H9 (cell line): ENCODE results near the gene WDR27. TPM values are rescaled to one million over a fixed set of nuclear protein-coding genes. Genes with fewer than 3 reads are reported as not detected.

ENCODE experiments used
- DNase-seq: peaks from one replicate; pipeline ENCODE4 v3.0.0-alpha.2; 2017
- H2AFZ ChIP-seq: one replicate; pipeline ENCODE4 v1.6.1; 2013; ENCODE audit warnings: mild to moderate bottlenecking, low read length, control low read depth, moderate library complexity
- H2AK5ac ChIP-seq: 2 replicates; pipeline ENCODE4 v1.6.1; 2013; ENCODE audit warnings: low read length, control low read depth, mixed read lengths; ENCODE audit not compliant: insufficient read length
- H2BK120ac ChIP-seq: one replicate; pipeline ENCODE4 v1.6.1; 2013; ENCODE audit warnings: low read depth, mild to moderate bottlenecking, low read length, control low read depth, inconsistent platforms; ENCODE audit not compliant: poor library complexity, severe bottlenecking
- H2BK12ac ChIP-seq: 2 replicates; pipeline ENCODE4 v1.6.1; 2013; ENCODE audit warnings: low read length, control low read depth, mixed read lengths, low read depth; ENCODE audit not compliant: insufficient read length
- H2BK15ac ChIP-seq: 2 replicates; pipeline ENCODE4 v1.6.1; 2013; ENCODE audit warnings: low read depth, low read length, control low read depth
- H2BK20ac ChIP-seq: one replicate; pipeline ENCODE4 v1.6.1; 2013; ENCODE audit warnings: low read depth, mild to moderate bottlenecking, low read length, control low read depth, inconsistent platforms; ENCODE audit not compliant: poor library complexity, severe bottlenecking
- H2BK5ac ChIP-seq: 2 replicates; pipeline ENCODE4 v1.6.1; 2013; ENCODE audit warnings: low read length, control low read depth, mixed read lengths; ENCODE audit not compliant: insufficient read length
- H3K14ac ChIP-seq: 2 replicates; pipeline ENCODE4 v1.6.1; 2013; ENCODE audit warnings: low read length, control low read depth; ENCODE audit not compliant: insufficient read depth
- H3K18ac ChIP-seq: 2 replicates; pipeline ENCODE4 v1.6.1; 2013; ENCODE audit warnings: low read depth, mild to moderate bottlenecking, mixed read lengths, low read length, control low read depth; ENCODE audit not compliant: insufficient read length
- H3K23ac ChIP-seq: 2 replicates; pipeline ENCODE4 v1.6.1; 2013; ENCODE audit warnings: low read length, control low read depth, mixed read lengths, low read depth; ENCODE audit not compliant: insufficient read length
- H3K23me2 ChIP-seq: 2 replicates; pipeline ENCODE4 v1.6.1; 2013; ENCODE audit warnings: low read depth, mild to moderate bottlenecking, mixed read lengths, low read length, control low read depth; ENCODE audit not compliant: insufficient read length, poor library complexity, severe bottlenecking
- H3K27ac ChIP-seq: 2 replicates; pipeline ENCODE4 v1.5.1; 2013; ENCODE audit warnings: low read length, control low read depth, mixed read lengths, low read depth; ENCODE audit not compliant: insufficient read length
- H3K27me3 ChIP-seq: 2 replicates; pipeline ENCODE4 v1.6.1; 2013; ENCODE audit warnings: low read length, control low read depth, inconsistent platforms; ENCODE audit not compliant: insufficient read depth
- H3K4ac ChIP-seq: 2 replicates; pipeline ENCODE4 v1.6.1; 2013; ENCODE audit warnings: low read depth, mild to moderate bottlenecking, control low read depth, inconsistent platforms, low read length, moderate library complexity
- H3K4me1 ChIP-seq: 2 replicates; pipeline ENCODE4 v1.6.1; 2013; ENCODE audit warnings: low read length, control low read depth, inconsistent platforms; ENCODE audit not compliant: insufficient read depth
- H3K4me2 ChIP-seq: 2 replicates; pipeline ENCODE4 v1.6.1; 2013; ENCODE audit warnings: low read length, control low read depth, mixed read lengths; ENCODE audit not compliant: insufficient read length, insufficient read depth
- H3K56ac ChIP-seq: 2 replicates; pipeline ENCODE4 v1.6.1; 2013; ENCODE audit warnings: low read depth, mild to moderate bottlenecking, mixed read lengths, low read length, control low read depth; ENCODE audit not compliant: insufficient read length
- H3K79me1 ChIP-seq: 2 replicates; pipeline ENCODE4 v1.6.1; 2013; ENCODE audit warnings: low read depth, mild to moderate bottlenecking, moderate library complexity, low read length, control low read depth, inconsistent platforms; ENCODE audit not compliant: insufficient read depth, poor library complexity, severe bottlenecking
- H3K79me2 ChIP-seq: 2 replicates; pipeline ENCODE4 v1.6.1; 2013; ENCODE audit warnings: low read length, control low read depth, inconsistent platforms; ENCODE audit not compliant: insufficient read depth
- H3K9ac ChIP-seq: 2 replicates; pipeline ENCODE4 v1.6.1; 2013; ENCODE audit warnings: low read length, control low read depth, mixed read lengths; ENCODE audit not compliant: insufficient read length; ENCODE audit errors: extremely low read depth
- H3K9me3 ChIP-seq: one replicate; pipeline ENCODE4 v1.6.1; 2013; ENCODE audit warnings: low read depth, low read length, inconsistent platforms; ENCODE audit not compliant: control insufficient read depth
- H3T11ph ChIP-seq: one replicate; pipeline ENCODE4 v1.6.1; 2013; ENCODE audit warnings: mild to moderate bottlenecking, low read length, control low read depth, inconsistent platforms
- H4K20me1 ChIP-seq: one replicate; pipeline ENCODE4 v1.6.1; 2013; ENCODE audit not compliant: control insufficient read depth, insufficient read length, insufficient read depth
- H4K5ac ChIP-seq: 2 replicates; pipeline ENCODE4 v1.6.1; 2013; ENCODE audit warnings: low read depth, mild to moderate bottlenecking, mixed read lengths, low read length, control low read depth; ENCODE audit not compliant: insufficient read length
- H4K8ac ChIP-seq: replicated peaks from 2 replicates; pipeline ENCODE4 v1.6.1; 2013; ENCODE audit warnings: low read length, control low read depth, mixed read lengths, low read depth; ENCODE audit not compliant: insufficient read length
- H4K91ac ChIP-seq: 2 replicates; pipeline ENCODE4 v1.6.1; 2013; ENCODE audit warnings: low read depth, mild to moderate bottlenecking, moderate library complexity, mixed read lengths, low read length, control low read depth; ENCODE audit not compliant: insufficient read length
- H3K27ac Mint-ChIP-seq, 3 experiments: 2 replicates in 2 of 3; 3 replicates in 1 of 3; pipeline ENCODE4 v1.8.0; 2020 to 2021; ENCODE audit warnings: mixed read lengths in 3 of 3, mild to moderate bottlenecking in 1 of 3, moderate library complexity in 1 of 3
- H3K27me3 Mint-ChIP-seq: 2 replicates; pipeline ENCODE4 v1.8.0; 2021; ENCODE audit warnings: low read depth, mild to moderate bottlenecking, moderate library complexity, mixed read lengths
- H3K36me3 Mint-ChIP-seq, 3 experiments: 2 replicates in 2 of 3; 3 replicates in 1 of 3; pipeline ENCODE4 v1.8.0; 2020 to 2021; ENCODE audit warnings: low read depth in 3 of 3, mixed read lengths in 3 of 3; ENCODE audit not compliant: insufficient read depth in 1 of 3
- H3K4me1 Mint-ChIP-seq, 2 experiments: 2 replicates each; pipeline ENCODE4 v1.8.0; 2020; ENCODE audit warnings: mixed read lengths in 2 of 2
- H3K4me3 Mint-ChIP-seq, 2 experiments: 2 replicates in 1 of 2; 3 replicates in 1 of 2; pipeline ENCODE4 v1.8.0; 2020 to 2021; ENCODE audit warnings: mild to moderate bottlenecking in 2 of 2, mixed read lengths in 2 of 2, moderate library complexity in 1 of 2
- H3K9me3 Mint-ChIP-seq, 2 experiments: 2 replicates in 1 of 2; 3 replicates in 1 of 2; pipeline ENCODE4 v1.8.0; 2020; ENCODE audit warnings: mild to moderate bottlenecking in 2 of 2, mixed read lengths in 2 of 2, moderate library complexity in 1 of 2
- CTCF ChIP-seq: fragments of 200-600 bp; sonication (generic); conservative IDR thresholded peaks from 3 replicates; pipeline ENCODE4 v1.8.0; 2021; ENCODE audit warnings: antibody characterized with exemption, mild to moderate bottlenecking
- WGBS: extraction: QIAGEN DNeasy Blood & Tissue Kit; methylation state at CpG from one replicate; pipeline ENCODE4 v1.1.7; 2013; ENCODE audit warnings: missing lambda C conversion rate, low lambda C conversion rate, mixed read lengths; ENCODE audit not compliant: insufficient read length; ENCODE audit errors: extremely low coverage; 5-methylcytosine and 5-hydroxymethylcytosine counted together
- total RNA-seq: library from RNA; stranded (reverse); gene quantifications from 2 replicates; pipeline ENCODE4 v1.2.1, GENCODE V29; 2021

Gene WDR27
- total RNA-seq, 1 experiment from 2014 or later: 48.7 TPM

- H2BK15ac ChIP-seq: no peak overlapping the region
- Mint-ChIP-seq H3K4me1 (peaks cover 7 to 12% of the 10 kb centered on the region in 2 experiments; a peak in 2 of 4 replicates), H3K27ac (no peak overlapping the region), H3K27me3 (no peaks in the 10 kb centered on the region; the same call in 1 of the 2 replicates), H3K36me3 (no peaks in the 10 kb centered on the region), H3K9me3 (no peaks in the 10 kb centered on the region), H3K4me3 (no peak overlapping the region)
- H2BK5ac ChIP-seq: no peak overlapping the region
- no peak overlapping the region for H2BK20ac ChIP-seq
- H3K27ac ChIP-seq: no peak overlapping the region
- H2AK5ac ChIP-seq: no peak overlapping the region
- no peak overlapping the region for H4K8ac ChIP-seq
- no peaks in the 10 kb centered on the region for H3K27me3 ChIP-seq
- no peak overlapping the region for H4K5ac ChIP-seq
- no peak for DNase-seq
- H3T11ph ChIP-seq: no peak overlapping the region
- no peaks in the 10 kb centered on the region for H3K23me2 ChIP-seq
- no peak overlapping the region for H4K91ac ChIP-seq
- no peak overlapping the region for H3K4ac ChIP-seq
- no peak overlapping the region for H3K56ac ChIP-seq
- H3K9ac ChIP-seq: no peak overlapping the region
- no peaks in the 10 kb centered on the region for H3K79me2 ChIP-seq
- TF ChIP-seq CTCF: no peak
- H3K4me1 ChIP-seq: no peaks in the 10 kb centered on the region
- H2AFZ ChIP-seq: no peak overlapping the region
- no peak overlapping the region for H3K18ac ChIP-seq
- no peak overlapping the region for H3K14ac ChIP-seq
- no peaks in the 10 kb centered on the region for H3K79me1 ChIP-seq
- no peaks in the 10 kb centered on the region for H4K20me1 ChIP-seq
- no peak overlapping the region for H3K4me2 ChIP-seq
- no peak overlapping the region for H2BK12ac ChIP-seq
- no peak overlapping the region for H3K23ac ChIP-seq
- H2BK120ac ChIP-seq: no peak overlapping the region
- no peaks in the 10 kb centered on the region for H3K9me3 ChIP-seq
- WGBS: no CpG with 5 or more reads among the region's 12 CpGs
These were observed 251.7 kb downstream of the WDR27 start for GRCh38 chr6:169450097-169450496.
